ENCODE results near the gene CCDC60. TPM values are rescaled to one million over a fixed set of nuclear protein-coding genes. Genes with fewer than 3 reads are reported as not detected.

CCDC60 gene
- total RNA-seq, 2 experiments from 2014 or later: not detected

DNA sequence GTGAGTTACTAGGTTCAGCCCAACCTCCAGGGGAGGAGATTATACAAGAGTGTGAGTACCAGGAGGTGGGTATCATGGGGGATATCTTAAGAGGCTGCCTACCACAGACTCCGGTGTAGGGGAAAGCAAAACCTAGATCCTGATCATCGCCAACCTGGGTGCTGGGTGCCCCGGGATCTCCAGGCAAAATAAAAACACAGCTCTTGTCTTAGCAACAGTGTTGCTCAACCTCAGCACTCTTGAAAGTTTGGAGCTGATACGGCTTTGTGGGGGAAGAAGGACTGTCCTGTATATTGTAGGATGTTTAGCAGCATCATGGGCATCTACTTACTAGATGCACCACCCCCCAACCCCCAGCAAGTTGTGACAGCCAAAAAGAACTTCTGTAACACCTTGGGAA, 74.5 kb downstream of the CCDC60 start:
- POLR2A ChIA-PET: no interaction called here
- CTCF ChIA-PET: interaction anchor here (0.6 kb wide), 1 partner anchor 115 kb away, joined by 3 read pairs; no protein-coding TSS in a partner anchor

DNA sequence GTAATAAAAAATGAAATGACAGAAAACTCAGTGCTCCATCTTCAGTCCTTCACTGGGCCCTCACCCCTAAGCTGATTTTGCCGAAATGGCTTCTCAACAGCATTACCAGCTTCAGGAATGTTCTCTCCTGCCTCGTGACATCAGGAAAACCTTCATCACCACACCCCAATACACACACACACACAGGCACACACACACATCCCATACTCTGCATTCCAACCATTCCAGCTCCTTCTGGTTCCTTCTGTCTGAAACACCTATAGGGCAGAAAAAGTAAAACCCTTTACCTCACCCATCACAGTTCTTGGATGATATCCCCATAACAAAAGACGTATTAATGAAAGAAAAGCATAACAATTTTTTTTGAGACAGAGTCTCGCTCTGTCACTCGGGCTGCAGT, 75.9 kb downstream of the CCDC60 start:
- no peaks in the 10 kb centered on the region for H3K9me3 Mint-ChIP-seq
- H3K27ac Mint-ChIP-seq: no peak overlapping the region
- H3K27me3 Mint-ChIP-seq: peaks cover 5% of the 10 kb centered on the region
- no peak for DNase-seq
- POLR2A ChIA-PET: no interaction called here
- no peaks in the 10 kb centered on the region for H3K4me1 Mint-ChIP-seq
- H3K4me3 Mint-ChIP-seq: no peak overlapping the region
- CTCF ChIA-PET: no interaction called here
- no peaks in the 10 kb centered on the region for H3K36me3 Mint-ChIP-seq (ENCODE audit: low read depth)

More for the DNA sequence above, 74.5 kb downstream of the CCDC60 start:
- Mint-ChIP-seq H3K27me3 (peaks cover 5% of the 10 kb centered on the region), H3K4me3 (no peak overlapping the region), H3K9me3 (no peaks in the 10 kb centered on the region), H3K36me3 (ENCODE audit: low read depth) (no peaks in the 10 kb centered on the region), H3K4me1 (no peaks in the 10 kb centered on the region), H3K27ac (no peak overlapping the region)
- DNase-seq: no peak

DNA sequence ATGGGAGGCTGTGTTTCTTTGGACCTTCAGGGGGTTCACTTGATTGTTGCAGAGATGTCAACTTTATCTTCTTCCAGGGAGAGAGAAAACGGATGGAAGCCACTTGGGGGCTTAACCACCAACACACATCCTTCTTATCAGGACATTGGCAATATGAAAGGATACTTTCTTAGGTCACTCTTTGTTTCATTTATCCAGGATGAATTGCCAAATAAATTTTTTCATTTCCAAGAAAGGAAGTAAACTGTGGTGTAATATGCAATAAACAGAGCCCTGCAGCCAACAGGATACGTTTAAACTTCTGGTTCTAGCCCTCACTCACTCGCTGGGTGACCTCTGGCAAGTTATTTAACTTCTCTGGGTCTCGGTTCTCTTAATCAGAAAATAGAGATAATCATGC, 77.8 kb downstream of the CCDC60 start:
- H3K36me3 Mint-ChIP-seq (ENCODE audit: low read depth): no peaks in the 10 kb centered on the region
- peaks cover 7% of the 10 kb centered on the region for H3K27me3 Mint-ChIP-seq
- ChIA-PET CTCF (interaction anchor here (0.5 to 1.3 kb wide), 2 partner anchors 7 to 233 kb away, joined by 3 to 5 read pairs; no protein-coding TSS in a partner anchor), POLR2A (no interaction called here)
- no peaks in the 10 kb centered on the region for H3K4me1 Mint-ChIP-seq
- H3K4me3 Mint-ChIP-seq: no peak overlapping the region
- DNase-seq: no peak
- H3K27ac Mint-ChIP-seq: no peak overlapping the region
- H3K9me3 Mint-ChIP-seq: no peaks in the 10 kb centered on the region

DNA sequence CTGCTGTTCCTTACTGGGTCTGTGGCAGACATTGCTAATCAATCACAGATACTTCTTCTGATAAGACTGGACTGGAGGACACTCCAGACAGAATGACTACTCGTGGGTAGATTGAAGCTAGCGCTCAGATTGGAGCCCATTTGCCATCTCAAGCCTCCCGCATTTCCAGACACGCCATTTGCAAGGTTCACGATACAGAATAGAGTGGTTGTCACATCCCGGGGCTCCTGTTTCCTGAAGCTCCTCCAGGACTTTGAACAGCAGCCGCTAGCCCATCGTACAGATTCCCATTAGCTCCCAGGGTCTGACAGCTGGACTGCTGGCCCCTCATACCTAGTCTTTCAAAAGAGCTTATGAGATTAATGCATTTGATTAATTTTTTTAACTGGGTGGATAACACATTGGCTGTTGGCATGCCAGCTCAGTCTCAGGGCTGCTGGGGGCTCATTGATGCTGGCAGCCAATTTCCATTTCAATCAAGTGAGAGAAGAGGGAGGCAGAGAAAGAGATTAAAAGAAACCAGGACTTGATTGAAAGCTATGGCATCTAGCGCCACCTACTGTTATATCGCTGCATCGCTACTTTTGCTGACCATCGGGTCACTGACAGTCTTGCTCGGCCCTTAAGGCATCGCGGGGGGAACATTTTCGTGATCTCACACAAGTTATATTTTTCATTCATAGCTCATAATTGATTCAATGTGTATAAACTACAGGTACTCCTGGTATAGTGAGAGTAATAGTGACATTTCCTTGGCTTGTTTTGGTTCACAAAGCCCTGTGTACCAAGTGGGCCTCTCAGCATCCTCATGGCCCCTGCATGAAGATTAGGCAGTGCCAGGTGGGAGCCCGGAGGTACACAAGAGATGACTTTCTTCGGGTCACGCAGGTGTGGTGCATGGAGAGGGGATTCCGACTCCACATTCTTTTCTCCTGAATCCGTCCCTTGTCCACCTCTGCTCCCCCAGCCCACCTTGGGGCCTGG, 78.6 kb downstream of the CCDC60 start:
- ChIA-PET POLR2A (interaction anchor here (0.6 kb wide), 1 partner anchor 88 kb away, joined by 3 read pairs; no protein-coding TSS in a partner anchor), CTCF (interaction anchor here (0.5 to 1.3 kb wide), 4 partner anchors 8 to 292 kb away, joined by 3 to 5 read pairs (median 4); no protein-coding TSS in a partner anchor)
- peak; percentile 53 for DNase-seq
- Mint-ChIP-seq H3K4me1 (no peaks in the 10 kb centered on the region), H3K9me3 (no peaks in the 10 kb centered on the region), H3K36me3 (ENCODE audit: low read depth) (no peaks in the 10 kb centered on the region), H3K4me3 (no peak overlapping the region), H3K27ac (no peak overlapping the region), H3K27me3 (peaks cover 8% of the 10 kb centered on the region)

DNA sequence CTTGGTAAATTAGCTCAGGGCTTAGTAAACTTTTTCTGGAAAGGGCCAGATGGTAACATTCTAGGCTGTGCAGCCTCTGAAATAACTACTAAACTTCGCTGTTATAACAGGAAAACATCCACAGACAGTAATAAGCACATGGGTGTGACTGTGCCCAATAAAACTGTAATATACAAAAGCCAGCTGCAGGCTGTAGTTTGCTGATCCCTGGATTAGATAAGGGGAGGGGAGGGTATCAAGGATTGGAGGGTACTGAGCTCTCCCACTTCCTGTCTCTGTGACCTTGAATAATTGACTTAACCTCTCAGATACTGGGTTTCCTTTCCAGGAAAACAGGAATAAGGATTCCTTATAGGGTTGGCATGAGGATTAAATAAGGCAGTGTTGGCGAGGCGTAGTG, 81.2 kb downstream of the CCDC60 start:
- ChIA-PET POLR2A (no interaction called here), CTCF (no interaction called here)
- H3K4me1 Mint-ChIP-seq: no peaks in the 10 kb centered on the region
- no peak for DNase-seq
- no peak overlapping the region for H3K27ac Mint-ChIP-seq
- no peaks in the 10 kb centered on the region for H3K36me3 Mint-ChIP-seq (ENCODE audit: low read depth)
- peaks cover 5% of the 10 kb centered on the region for H3K27me3 Mint-ChIP-seq
- H3K9me3 Mint-ChIP-seq: no peaks in the 10 kb centered on the region
- no peak overlapping the region for H3K4me3 Mint-ChIP-seq

DNA sequence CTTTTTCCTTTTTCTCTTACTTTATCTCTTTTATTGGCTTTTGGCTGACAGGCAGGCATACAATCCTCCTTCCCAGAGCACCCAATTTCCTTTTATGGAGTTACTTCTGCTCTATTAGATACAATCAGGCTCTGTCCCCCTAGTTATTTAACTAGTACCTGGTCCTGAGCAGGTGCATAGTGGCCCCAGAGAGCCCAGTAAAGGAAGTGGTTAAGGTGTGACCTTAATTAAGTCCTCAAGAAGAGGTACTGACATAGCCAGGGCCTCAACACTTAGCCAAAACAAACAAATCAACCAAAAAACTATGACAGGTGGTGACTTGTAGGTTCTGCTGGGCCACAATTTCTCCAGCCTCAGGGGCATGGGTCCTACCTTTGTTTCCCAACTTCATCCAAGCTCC, 82.9 kb downstream of the CCDC60 start:
- Mint-ChIP-seq H3K4me3 (no peak overlapping the region), H3K4me1 (no peaks in the 10 kb centered on the region), H3K36me3 (ENCODE audit: low read depth) (no peaks in the 10 kb centered on the region), H3K27me3 (peaks cover 5% of the 10 kb centered on the region), H3K27ac (no peak overlapping the region), H3K9me3 (no peaks in the 10 kb centered on the region)
- no peak for DNase-seq
- POLR2A ChIA-PET: no interaction called here
- CTCF ChIA-PET: interaction anchor here (0.7 kb wide), 1 partner anchor 280 kb away, joined by 4 read pairs; no protein-coding TSS in a partner anchor

DNA sequence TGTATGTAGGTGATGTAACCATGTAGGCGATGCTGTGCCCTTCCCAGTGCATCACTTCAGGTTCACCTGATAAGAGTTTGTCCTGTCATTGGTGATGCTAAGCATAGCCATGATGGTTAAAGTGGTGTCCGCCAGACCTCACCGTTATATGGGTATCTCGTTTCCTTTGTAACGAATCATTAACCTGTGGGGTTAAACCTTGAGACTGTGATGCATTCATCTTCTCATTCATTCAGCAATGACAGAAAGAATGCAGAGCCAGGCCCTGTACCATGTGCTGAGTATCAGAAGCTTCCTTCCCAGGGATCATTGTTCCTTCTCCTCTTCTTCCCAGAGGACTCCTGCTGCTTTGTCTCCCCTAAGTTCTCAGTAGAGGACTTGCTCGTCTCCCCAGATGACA, 84.9 kb downstream of the CCDC60 start:
- DNase-seq: no peak
- POLR2A ChIA-PET: no interaction called here
- H3K36me3 Mint-ChIP-seq (ENCODE audit: low read depth): no peaks in the 10 kb centered on the region
- no peaks in the 10 kb centered on the region for H3K4me1 Mint-ChIP-seq
- H3K27ac Mint-ChIP-seq: no peak overlapping the region
- CTCF ChIA-PET: no interaction called here
- peaks cover 7% of the 10 kb centered on the region for H3K27me3 Mint-ChIP-seq
- H3K4me3 Mint-ChIP-seq: no peak overlapping the region
- H3K9me3 Mint-ChIP-seq: no peaks in the 10 kb centered on the region

DNA sequence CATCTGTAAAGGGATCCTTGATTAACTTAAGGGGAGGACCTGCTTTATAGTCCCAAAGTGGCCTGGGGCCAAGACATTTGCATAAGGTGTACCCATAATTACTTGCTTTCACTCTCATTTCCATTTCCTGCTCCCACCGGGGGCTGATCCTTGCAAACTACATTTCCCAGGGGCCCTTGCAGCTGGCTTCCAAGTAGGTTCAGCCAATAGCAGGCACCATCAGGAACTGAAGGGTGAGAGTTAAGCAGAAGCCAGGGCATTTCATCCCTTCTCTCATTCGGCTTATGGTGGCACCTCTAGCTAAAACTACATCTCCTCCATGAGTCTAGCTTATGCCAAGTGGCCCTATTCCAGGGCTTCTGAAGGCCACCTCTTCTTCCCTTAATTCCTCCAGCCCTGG, 88.8 kb downstream of the CCDC60 start:
- Mint-ChIP-seq H3K4me1 (no peaks in the 10 kb centered on the region), H3K4me3 (no peak overlapping the region), H3K27ac (no peak overlapping the region), H3K9me3 (no peaks in the 10 kb centered on the region), H3K36me3 (ENCODE audit: low read depth) (no peaks in the 10 kb centered on the region), H3K27me3 (peaks cover 2% of the 10 kb centered on the region)
- DNase-seq: no peak
- CTCF ChIA-PET: no interaction called here
- POLR2A ChIA-PET: no interaction called here

DNA sequence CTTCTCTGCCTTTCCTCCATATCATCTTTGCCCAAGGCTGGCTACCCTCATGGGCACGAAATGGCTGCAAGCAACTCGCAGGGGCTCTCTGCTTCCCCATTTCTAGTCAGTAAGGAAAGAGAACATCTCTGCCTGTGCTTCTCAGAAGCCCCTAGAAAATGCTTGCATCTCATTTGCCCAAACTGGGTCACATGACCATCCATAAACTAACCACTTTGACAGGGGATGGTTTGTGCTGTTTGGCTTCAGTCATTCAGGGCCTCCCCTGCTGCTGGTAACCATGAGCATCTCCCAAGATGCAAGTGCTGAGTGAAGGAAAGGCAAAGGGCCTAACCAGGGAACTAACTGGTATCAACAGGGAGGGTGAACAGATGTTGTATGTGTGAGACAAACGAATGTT, 91.1 kb downstream of the CCDC60 start:
- DNase-seq: no peak
- Mint-ChIP-seq H3K36me3 (ENCODE audit: low read depth) (no peaks in the 10 kb centered on the region), H3K4me1 (no peaks in the 10 kb centered on the region), H3K27me3 (peaks cover 2% of the 10 kb centered on the region), H3K4me3 (no peak overlapping the region), H3K9me3 (no peaks in the 10 kb centered on the region), H3K27ac (no peak overlapping the region)
- POLR2A ChIA-PET: no interaction called here
- CTCF ChIA-PET: no interaction called here

DNA sequence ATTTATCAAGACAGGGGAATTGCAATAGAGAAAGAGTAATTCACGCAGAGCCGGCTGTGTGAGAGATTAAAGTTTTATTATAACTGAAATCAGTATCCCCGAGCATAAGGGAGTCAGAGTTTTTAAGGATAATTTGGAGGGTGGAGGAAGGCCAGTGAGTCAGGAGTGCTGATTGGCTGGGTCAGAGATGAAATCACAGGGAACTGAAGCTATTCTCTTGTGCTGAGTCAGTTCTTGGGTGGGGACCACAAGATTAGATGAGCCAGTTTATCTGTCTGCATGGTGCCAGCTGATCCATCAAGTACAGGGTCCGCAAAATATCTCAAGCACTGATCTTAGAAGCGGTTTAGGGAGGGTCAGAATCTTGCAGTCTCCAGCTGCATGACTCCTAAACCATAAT, 96.6 kb downstream of the CCDC60 start:
- peaks cover 5% of the 10 kb centered on the region for H3K9me3 Mint-ChIP-seq
- DNase-seq: no peak
- no peaks in the 10 kb centered on the region for H3K27me3 Mint-ChIP-seq
- H3K27ac Mint-ChIP-seq: no peak overlapping the region
- H3K4me1 Mint-ChIP-seq: no peaks in the 10 kb centered on the region
- H3K36me3 Mint-ChIP-seq (ENCODE audit: low read depth): no peaks in the 10 kb centered on the region
- no peak overlapping the region for H3K4me3 Mint-ChIP-seq
- ChIA-PET POLR2A (no interaction called here), CTCF (interaction anchor here (1.2 kb wide), 2 partner anchors 8 to 12 kb away, joined by 3 read pairs; no protein-coding TSS in a partner anchor)

DNA sequence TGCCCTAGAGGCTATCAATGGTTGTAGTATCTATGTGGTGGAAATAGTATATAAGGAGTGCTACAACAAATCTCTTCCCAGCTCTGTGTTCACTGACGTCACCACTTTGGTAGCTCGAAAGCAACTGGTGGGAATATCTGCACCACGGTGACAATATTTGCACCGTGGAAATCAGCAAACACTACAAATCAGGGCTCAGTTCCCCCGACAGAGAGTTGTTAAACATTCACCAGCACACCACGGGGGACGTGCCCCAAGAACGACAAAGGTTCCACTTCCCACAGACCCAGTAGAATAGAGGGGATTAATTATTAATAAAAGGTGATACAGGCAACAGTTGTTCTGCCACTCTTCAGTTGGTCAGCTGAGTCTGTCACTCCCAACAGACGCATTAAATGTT, 98.4 kb downstream of the CCDC60 start:
- Mint-ChIP-seq H3K4me1 (no peaks in the 10 kb centered on the region), H3K27me3 (no peaks in the 10 kb centered on the region), H3K4me3 (no peak overlapping the region), H3K36me3 (ENCODE audit: low read depth) (no peaks in the 10 kb centered on the region), H3K27ac (no peak overlapping the region), H3K9me3 (peaks cover 5% of the 10 kb centered on the region)
- ChIA-PET POLR2A (no interaction called here), CTCF (no interaction called here)
- DNase-seq: no peak

DNA sequence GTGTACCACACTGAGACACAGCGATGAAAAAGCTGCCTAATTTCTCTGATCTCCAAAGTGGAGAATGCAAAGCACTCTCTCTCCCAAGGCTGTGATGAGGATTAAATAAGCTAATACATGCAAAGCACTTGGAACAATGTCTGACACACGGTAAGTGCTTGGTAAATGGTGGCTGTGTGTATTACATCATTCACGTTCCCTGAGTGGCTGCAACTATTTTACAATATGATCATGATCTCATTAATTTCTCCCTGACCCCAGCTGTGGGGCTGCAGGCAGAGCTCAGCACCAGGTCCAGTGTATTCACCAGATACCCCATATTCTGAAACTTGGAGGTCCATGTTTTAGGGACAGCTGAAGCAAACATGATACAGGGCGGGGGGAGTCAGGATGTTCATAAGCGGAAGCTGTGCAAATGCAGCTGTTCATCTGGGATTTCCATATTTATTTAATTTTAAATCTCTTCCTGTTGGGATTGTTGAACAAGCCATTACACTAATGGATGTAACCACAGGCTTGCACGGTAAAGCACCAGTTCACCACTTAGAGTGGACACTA, 106.4 kb downstream of the CCDC60 start:
- no peaks in the 10 kb centered on the region for H3K4me1 Mint-ChIP-seq
- no peaks in the 10 kb centered on the region for H3K36me3 Mint-ChIP-seq (ENCODE audit: low read depth)
- no peak overlapping the region for H3K4me3 Mint-ChIP-seq
- no peaks in the 10 kb centered on the region for H3K9me3 Mint-ChIP-seq
- no peak for DNase-seq
- POLR2A ChIA-PET: no interaction called here
- CTCF ChIA-PET: no interaction called here
- no peak overlapping the region for H3K27ac Mint-ChIP-seq
- no peaks in the 10 kb centered on the region for H3K27me3 Mint-ChIP-seq

DNA sequence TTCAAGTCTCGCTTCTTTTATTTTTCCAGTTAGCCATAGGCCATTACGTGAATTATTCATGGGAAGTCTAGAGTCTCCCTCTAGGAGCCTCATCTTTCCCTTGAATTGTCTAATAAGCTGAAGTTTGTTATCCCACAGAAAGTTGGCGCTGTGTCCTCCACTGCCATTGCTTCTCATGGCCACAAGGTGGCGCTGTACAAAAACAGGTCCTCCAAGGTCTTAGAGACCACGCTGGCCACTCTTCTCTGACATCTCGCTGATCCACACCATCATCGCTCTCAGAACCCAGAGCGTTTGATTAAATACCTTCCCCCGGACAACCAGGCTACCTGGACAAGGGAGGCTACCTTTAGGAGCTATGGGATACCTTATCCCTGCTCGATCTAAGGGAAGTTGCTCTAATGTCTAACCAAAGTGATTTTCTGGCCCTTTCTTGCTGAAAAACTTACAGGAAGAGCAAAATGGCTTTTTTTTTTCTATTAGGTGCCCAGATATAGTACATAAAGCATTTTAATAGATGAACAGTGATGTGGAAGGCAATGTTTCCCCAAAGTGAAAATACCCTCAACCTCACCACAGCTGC, 110.0 kb downstream of the CCDC60 start:
- no peaks in the 10 kb centered on the region for H3K27me3 Mint-ChIP-seq

More for the DNA sequence above, 110.0 kb downstream of the CCDC60 start:
- Mint-ChIP-seq H3K4me3 (no peak overlapping the region), H3K4me1 (no peaks in the 10 kb centered on the region), H3K36me3 (ENCODE audit: low read depth) (no peaks in the 10 kb centered on the region), H3K27ac (no peak overlapping the region), H3K9me3 (no peaks in the 10 kb centered on the region)
- ChIA-PET POLR2A (no interaction called here), CTCF (interaction anchor here (0.7 to 1.3 kb wide), 3 partner anchors 10 to 204 kb away, joined by 3 to 4 read pairs (median 3); no protein-coding TSS in a partner anchor)
- peak; percentile 57 for DNase-seq

All from activated CD4-positive, alpha-beta T cell treated with anti-CD3 and anti-CD28 coated beads, Interleukin-2, amount 10 ng/mL, durations not matched to agents 7 days and 5 days (primary cell).